ENCODE results near the gene CDH4.
A peak's percentile ranks its signal among the peaks of the same experiment; 100 is the strongest.

CDH4 gene

GRCh38 chr20:61929971-61930666, 678.1 kb downstream of the CDH4 start:
- DNase-seq = peak; percentile 3

- peak; percentile 12 for DNase-seq
Measured at GRCh38 chr20:61930776-61931475, 678.9 kb downstream of the CDH4 start.

DNA sequence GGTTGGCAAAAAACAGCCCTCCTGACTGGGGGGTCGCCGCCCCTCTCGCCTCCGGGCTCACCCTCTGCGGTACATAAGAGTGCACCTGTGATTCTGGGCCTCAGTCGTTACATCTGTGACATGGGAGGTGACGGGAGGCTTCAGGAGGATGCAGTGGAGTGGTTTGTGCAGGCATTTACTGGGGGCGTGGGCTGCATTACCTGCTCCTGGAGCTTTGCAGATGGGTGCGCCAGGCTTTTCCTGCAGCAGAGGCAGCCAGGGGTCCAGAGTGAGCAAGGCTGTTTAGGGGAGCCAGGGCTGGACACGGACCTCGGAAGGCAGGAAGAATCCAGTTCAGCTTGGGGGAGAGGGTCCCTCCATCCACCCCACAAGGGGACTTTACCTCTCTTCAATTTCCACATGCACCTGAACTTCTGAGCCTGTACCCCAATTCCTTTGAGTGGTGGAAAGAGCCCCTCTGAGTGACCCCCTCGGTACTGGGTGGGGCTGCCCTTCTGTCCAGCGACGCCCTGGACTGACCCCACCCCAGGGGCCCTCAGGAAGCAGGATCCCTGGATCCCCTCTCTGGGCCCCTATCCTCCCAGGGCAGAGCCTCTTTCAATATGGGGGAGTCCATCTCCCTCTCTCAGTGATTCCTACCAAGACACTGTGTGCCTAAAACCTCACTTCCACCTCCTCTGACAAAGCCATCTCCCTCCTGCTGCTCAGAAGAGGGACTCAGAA, 679.6 kb downstream of the CDH4 start:
- DNase-seq = peak; percentile 4

- no peak for DNase-seq
Measured at GRCh38 chr20:61932199-61932592, 680.1 kb downstream of the CDH4 start.

DNA sequence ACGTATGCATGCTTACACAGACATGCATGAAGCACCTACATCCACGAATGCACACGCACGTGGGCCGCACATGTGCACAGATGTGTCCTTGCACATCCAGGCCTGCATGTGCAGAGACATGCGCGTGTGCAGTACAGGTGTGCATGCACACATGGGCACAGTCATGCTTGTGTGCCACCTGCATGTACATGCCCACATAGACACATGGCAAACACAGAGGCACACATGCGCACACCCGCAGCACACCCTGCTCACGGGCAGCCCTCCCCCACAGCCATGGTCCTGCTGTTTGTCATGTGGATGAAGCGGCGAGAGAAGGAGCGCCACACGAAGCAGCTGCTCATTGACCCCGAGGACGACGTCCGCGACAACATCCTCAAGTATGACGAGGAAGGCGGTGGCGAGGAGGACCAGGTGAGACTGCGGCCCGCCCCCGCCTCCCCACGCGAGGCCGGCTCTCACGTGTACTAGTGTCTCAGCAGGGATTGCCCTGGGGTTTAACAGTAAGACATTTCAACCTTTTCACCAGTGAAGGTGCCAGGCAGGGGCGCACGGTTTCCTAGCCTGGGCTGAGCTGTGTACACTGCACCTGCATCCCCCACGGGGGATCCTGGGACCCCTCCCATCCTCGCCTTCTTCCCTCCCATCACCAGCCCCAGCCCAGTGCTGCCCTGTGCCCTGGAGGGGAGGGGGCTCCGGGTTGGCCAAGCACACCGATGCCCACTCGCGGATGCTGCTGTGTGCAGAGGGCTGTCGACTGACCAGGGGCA, 680.8 kb downstream of the CDH4 start:
- DNase-seq = no peak

GRCh38 chr20:61933481-61933950, 681.5 kb downstream of the CDH4 start:
- DNase-seq = no peak

DNA sequence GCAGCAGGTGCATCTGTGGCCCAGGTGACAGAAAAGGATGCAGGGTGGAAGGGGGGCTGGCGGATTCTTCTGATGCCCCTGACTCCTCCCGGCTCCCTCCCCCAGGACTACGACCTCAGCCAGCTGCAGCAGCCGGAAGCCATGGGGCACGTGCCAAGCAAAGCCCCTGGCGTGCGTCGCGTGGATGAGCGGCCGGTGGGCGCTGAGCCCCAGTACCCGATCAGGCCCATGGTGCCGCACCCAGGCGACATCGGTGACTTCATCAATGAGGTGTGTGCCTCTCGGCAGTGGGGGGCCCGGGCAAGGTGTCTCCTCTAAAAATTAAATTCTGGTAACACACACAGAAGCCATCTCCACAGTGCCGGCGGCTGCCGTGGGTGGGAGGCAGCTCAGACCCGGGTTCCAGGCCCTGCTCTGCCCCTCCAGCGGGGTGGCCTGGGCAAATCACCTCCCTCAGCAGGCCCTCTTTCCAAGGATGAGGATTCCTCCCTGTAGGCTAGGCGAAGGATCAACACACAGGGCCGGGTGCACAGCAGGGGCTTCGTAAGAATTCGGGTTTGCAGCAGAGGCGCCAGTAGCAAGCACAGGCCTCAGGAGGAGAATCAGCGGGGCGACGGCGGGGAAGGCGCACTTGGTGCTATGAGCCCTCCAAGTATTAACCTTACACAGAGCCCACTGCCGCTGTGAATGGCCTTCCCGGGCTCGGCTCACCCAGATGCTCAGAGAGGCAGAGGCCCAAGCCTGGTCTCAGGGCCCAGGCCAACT, 682.1 kb downstream of the CDH4 start:
- no peak for DNase-seq

DNA sequence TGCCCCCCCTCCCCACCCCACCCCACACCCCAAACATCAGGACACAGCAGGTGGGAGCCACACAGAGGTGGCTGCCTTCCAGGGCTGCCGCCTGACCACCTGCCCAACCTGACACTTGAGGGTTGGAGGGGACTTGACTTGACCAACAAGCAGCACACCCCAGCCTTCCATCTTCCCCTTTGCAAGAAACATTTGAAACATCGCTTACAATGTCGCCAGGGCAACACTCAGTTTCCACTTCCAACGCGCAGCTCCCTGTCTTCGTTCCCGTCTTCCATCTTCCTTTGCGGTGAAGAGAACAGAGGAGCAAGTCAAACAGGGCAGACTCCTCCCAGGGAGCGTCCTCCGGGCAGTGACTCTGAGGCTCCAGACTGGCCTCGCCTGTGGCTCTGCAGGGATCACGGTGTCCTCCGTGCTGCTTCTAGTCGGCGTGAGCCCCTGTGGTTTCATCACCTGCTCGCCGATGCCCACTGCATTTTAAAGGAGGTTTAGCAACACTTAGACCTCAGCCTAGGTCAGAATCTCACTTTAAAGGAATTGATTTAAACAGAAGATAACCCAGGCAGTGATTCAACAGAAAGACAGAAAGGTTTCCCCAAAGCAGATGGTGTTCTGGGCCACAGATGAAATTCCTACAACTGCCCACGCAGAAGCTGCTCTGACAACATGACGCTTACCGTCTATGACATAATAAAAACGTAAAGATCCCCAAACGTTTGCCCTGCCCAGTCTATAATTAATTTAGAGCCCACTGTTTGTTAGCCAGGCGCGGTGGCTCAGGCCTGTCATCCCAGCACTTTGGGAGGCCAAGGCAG, 682.9 kb downstream of the CDH4 start:
- DNase-seq = no peak

- no peak for DNase-seq
Measured at GRCh38 chr20:61935926-61936700, 684.1 kb downstream of the CDH4 start.

DNA sequence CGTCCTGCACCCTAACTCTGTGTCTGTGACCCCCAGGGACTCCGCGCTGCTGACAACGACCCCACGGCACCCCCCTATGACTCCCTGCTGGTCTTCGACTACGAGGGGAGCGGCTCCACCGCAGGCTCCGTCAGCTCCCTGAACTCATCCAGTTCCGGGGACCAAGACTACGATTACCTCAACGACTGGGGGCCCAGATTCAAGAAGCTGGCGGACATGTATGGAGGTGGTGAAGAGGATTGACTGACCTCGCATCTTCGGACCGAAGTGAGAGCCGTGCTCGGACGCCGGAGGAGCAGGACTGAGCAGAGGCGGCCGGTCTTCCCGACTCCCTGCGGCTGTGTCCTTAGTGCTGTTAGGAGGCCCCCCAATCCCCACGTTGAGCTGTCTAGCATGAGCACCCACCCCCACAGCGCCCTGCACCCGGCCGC, 684.7 kb downstream of the CDH4 start:
- DNase-seq = no peak

DNA sequence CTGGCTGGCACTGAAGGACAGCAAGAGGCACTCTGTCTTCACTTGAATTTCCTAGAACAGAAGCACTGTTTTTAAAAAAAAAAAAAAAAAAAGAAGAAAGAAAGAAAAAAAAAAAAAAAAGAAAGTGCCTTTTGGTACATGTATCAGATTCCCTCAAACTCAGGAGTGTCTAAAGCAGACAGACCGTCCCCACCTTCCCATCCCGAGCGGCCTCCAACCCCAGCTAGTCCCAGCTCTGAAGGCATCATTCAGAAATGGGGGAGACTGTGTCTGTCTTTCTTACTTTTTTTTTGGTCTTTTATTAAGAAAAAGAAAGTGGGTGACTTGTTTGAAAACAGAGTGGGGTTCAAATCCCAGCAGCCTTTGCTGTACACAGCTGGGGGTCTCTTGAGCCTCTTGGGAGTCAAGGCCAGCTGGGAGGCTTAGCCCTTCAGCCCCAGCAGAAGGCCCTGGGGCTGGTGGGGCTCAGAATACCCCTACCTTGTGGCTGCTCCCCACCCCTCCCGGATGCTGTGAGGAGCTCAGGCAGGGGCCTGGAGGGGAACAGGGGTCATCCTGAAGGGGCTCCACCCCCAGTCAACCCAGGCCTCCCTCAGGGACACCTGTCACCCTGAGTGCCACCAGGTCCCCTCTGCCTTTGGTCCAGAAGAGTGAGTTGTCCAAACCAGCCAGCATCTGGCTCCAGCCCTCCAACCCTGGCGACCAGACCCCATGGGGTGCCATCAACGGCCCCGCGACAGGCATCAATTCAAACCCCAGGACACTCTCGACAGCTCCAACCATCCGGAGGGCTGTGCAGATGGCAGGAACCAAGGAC, 685.3 kb downstream of the CDH4 start:
- no peak for DNase-seq

GRCh38 chr20:61937963-61938838, 686.1 kb downstream of the CDH4 start:
- no peak for DNase-seq

DNA sequence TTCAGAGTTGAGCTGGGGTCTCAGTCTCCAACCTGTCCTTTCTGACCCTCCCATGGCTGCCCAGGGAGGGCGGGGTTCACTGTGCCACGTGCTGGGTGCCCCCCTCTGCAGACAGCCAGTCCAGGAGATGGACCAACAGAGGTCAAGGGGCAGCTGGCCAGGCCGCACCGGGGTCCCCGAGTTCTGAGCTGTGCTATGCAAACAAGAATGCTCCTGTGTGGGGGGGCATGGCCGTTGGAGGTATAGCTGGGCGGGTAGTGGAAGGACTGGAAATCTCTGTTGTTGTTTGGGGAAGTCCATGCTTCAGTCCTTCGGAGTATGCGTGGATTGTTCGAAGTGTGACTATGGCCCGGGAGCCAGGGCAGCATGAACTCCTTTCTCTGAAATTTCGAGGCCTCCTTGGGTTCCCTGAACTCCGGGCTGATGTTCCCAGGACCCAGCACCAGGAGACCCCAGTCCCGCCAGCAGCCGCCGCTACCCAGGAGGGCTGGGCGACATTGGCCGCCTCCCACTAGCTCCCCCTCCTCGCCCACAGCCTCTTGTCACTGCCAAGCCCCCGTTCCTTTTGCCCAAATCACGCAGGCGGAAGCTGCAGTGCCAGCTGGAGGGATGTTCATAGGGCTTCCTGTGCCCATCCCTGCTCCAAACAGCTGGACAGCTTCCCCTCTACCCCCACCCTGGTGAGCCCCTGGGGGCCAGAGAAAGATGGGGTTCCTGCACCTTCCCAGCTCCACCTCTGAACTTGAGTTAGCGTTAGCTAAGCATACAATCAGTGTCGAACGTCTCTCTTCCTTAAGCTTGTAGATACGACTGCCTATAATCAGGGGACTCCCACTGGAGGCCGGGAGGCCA, 687.0 kb downstream of the CDH4 start:
- DNase-seq = no peak

DNA sequence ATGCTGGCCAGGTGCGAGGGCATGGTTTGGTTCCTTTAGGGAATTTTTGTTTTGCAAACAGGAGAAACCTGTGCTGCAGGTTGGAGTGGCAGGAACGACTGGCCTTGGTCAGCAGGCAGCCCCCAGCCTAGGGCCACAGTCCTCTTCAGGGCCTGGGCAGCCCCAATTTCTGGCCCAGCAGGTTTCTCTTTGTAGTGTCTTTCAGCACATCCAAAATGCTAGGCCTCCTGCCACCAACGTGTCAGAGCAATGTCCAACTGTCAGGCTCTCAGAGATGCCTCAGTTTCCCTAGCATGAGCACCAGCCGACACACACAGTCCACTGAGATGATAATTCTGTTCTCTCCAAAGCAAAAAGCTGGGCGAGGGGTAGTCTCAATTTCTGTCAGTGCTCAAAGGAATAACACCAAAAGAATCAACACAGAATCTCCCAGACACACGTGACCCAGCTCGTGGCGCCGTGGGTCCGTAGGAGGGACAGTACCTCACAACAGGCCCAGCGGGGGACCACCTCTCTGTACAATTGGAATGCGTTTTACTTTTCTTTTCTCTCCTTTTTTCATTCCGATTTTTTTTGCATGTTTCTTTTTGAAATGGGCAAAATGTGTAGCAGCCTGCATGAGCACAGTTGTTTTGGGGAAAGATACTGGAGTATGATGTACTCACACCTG, 687.8 kb downstream of the CDH4 start:
- DNase-seq = no peak

DNA sequence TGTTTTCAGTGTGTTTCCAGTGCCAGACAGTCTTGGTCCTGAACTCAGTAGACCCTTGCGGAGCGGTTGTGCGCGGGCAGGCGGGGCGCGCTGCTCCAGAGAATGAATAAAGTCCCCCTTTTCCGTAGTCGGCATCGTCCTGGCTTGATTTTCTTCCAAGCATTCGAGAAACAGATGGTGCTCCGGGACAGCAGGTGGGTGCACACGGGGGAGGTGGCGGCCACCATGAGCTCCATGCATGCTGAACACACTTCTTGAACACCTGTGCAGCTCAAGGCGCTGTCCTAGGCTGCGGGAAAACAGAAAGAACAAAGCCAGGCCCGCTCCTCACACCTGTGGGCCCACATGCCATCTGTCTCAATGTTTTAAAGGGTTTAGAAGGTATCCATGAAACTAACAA, 688.4 kb downstream of the CDH4 start:
- DNase-seq = no peak

DNA sequence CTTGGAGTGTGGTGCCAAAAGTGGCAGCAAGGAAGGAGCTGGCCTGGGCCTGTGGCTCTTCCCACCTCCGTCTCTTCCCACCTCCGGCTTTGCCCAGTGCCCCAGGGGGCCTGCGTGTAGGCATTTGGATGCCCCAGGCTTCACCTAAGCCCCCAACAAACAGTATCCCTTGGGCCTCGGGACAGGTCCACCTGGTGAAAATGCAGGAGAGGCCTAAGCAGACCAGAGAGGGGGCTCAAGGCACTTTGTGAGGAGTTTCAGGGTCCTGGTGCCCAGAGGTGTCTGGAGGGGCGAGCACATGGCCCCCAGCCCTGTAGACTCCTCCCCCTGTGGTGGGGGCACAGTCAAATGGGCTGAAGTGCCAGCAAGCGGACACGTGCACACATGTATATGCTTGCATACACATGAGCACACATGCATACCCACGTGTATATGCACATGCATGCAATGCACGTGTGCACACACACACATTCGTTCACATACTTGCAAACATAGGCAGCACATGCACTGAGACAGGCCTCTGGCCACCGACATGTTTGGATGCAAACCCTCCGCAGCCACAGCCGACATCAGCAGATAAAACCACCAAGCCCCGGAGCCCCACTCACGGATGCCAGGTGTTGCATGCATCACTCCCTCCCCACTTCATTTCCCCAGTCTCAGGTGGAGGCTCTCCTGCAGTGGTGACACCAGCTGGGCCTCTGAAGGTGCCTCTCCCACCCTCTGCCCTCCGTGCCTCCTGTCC, 689.1 kb downstream of the CDH4 start:
- no peak for DNase-seq

Data from CD4-positive, alpha-beta T cell treated with Interleukin-15 for 1 hour (primary cell).